NCI-H1092 treated with DMSO at 0.1 percent for 48 hours (cell line): ENCODE results near the gene DGCR6.
"Not testable (repeated sequence)": the region's sequence is repeated elsewhere in the genome, so short reads cannot be mapped to it uniquely, and the experiment has no call there.

ENCODE experiments used
- DNase-seq: peaks from one replicate; lab custom pipeline; 2025; lab: John Stamatoyannopoulos, UW

DGCR6 gene

GRCh38 chr22:18960166-18960820, 54.2 kb downstream of the DGCR6 start:
- DNase-seq, result not testable (repeated sequence)

GRCh38 chr22:18961201-18961600, 55.1 kb downstream of the DGCR6 start:
- DNase-seq, result not testable (repeated sequence)
